AG04450 (cell line): ENCODE results near the gene NRAP. TPM values are rescaled to one million over a fixed set of nuclear protein-coding genes. Genes with fewer than 3 reads are reported as not detected.

Source experiments
- CTCF ChIA-PET: fragments of 300-600, 350-600 bp; formaldehyde crosslinking; extraction: SDS; loops from one replicate; lab custom pipeline; 2022; ENCODE audit warnings: antibody characterized with exemption, inconsistent platforms; lab: Charles Lee
- POLR2A ChIA-PET: fragments of 350-600 bp; formaldehyde crosslinking; extraction: SDS; loops from one replicate; lab custom pipeline; 2021; ENCODE audit warnings: antibody characterized with exemption, inconsistent platforms; lab: Yijun Ruan, JAX
- DNase-seq: peaks from one replicate; pipeline ENCODE4 v3.0.0-alpha.2; 2011; ENCODE audit warnings: low read depth, low spot score
- H3K27ac ChIP-seq: one replicate; pipeline ENCODE4 v1.5.1; 2012; ENCODE audit warnings: low read depth, low read length, control low read depth
- H3K27me3 ChIP-seq: one replicate; pipeline ENCODE4 v1.6.0; 2012; ENCODE audit warnings: low read length; ENCODE audit not compliant: control insufficient read depth, insufficient read depth
- H3K4me3 ChIP-seq: 2 replicates; pipeline ENCODE4 v1.5.1; 2011; ENCODE audit warnings: mild to moderate bottlenecking, low read depth, low read length, control low read depth
- H3K9me3 ChIP-seq: 2 replicates; pipeline ENCODE4 v1.5.1; 2012; ENCODE audit warnings: low read length; ENCODE audit not compliant: control insufficient read depth, insufficient read depth
- polyA plus RNA-seq: library from polyadenylated mRNA; depleted of rRNA; stranded (reverse); fragments of >200 nt; gene quantifications from 2 replicates; pipeline ENCODE4 v1.2.3, GENCODE V29; 2011
- TF ChIP-seq, protein P1 (sequence below): IDR thresholded peaks from 2 replicates; pipeline ENCODE4 v1.5.1; 2011; ENCODE audit warnings: low read depth, low read length, control low read depth, inconsistent platforms

The NRAP gene
- polyA plus RNA-seq, 1 experiment, result not detected

DNA sequence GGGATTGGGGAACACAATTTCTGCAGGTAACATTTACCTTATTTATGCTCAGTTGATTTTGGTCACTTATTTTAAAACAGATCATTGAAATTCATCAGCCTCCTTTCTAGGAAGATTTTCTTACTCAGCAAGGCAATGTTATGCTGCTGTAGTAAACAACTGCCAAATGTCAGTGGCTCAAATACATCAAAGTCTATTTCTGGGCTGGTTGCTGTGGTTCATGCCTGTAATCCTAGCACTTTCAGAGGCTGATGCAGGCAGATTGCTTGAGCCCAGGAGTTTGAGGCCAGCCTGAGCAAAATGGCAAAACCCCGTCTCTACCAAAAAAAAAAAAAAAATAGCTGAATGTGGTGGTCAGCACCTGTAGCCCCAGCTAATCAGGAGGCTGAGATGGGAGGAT lies 85.1 kb downstream of the NRAP start:
- H3K4me3 ChIP-seq, result no peak overlapping the region
- no peak for DNase-seq
- no peak overlapping the region for H3K27ac ChIP-seq
- no peaks in the 10 kb centered on the region for H3K27me3 ChIP-seq
- H3K9me3 ChIP-seq, result no peaks in the 10 kb centered on the region
- CTCF ChIA-PET, result no interaction called here
- POLR2A ChIA-PET, result no interaction called here
- TF ChIP-seq, protein P1, sequence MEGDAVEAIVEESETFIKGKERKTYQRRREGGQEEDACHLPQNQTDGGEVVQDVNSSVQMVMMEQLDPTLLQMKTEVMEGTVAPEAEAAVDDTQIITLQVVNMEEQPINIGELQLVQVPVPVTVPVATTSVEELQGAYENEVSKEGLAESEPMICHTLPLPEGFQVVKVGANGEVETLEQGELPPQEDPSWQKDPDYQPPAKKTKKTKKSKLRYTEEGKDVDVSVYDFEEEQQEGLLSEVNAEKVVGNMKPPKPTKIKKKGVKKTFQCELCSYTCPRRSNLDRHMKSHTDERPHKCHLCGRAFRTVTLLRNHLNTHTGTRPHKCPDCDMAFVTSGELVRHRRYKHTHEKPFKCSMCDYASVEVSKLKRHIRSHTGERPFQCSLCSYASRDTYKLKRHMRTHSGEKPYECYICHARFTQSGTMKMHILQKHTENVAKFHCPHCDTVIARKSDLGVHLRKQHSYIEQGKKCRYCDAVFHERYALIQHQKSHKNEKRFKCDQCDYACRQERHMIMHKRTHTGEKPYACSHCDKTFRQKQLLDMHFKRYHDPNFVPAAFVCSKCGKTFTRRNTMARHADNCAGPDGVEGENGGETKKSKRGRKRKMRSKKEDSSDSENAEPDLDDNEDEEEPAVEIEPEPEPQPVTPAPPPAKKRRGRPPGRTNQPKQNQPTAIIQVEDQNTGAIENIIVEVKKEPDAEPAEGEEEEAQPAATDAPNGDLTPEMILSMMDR, result no peak

DNA sequence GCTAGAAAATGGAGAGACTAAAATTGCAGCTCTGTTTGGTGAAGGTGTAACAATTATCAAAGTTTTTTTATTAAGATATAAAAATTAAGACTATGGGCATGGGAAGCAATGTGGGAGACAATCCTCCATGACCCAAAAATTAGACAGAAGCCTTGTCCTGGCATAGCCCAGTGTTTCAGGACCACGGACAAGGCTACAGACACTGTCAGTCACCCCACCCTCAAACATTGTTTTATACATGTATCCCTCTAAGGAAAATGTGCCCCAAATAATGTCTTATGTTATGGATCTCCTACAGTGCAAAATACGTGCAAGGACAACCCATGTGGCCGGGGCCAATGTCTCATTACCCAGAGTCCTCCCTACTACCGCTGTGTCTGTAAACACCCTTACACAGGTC lies 87.0 kb downstream of the NRAP start:
- Histone ChIP-seq H3K27me3 (no peaks in the 10 kb centered on the region), H3K4me3 (no peak overlapping the region), H3K9me3 (no peaks in the 10 kb centered on the region), H3K27ac (no peak overlapping the region)
- CTCF ChIA-PET, result no interaction called here
- TF ChIP-seq, protein P1, result no peak
- POLR2A ChIA-PET, result no interaction called here
- DNase-seq, result no peak

DNA sequence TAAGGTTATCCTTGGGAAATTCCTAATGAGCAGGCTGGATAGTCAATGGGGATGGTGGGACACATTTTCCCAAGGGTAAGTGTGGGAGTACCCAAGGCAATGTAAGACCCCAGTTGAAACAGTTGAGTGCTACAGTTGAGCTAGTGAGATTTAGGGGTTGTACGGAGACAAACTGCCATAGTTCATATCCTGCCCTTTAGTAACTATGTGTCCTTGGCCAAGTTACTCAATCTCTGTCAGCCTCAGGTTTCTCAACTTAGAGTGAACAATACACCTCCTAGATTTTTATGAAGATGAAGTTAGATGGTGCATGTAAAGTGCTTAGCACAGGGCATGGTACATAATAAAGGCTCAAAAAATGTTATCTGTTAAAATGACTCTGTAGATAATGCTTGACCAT lies 90.5 kb downstream of the NRAP start:
- no peaks in the 10 kb centered on the region for H3K9me3 ChIP-seq
- no peak overlapping the region for H3K27ac ChIP-seq
- DNase-seq, result no peak
- H3K4me3 ChIP-seq, result no peak overlapping the region
- ChIA-PET POLR2A (no interaction called here), CTCF (interaction anchor here (0.8 to 1.5 kb wide), 2 partner anchors 10 kb away, joined by 4 to 8 read pairs; no protein-coding TSS in a partner anchor)
- TF ChIP-seq, protein P1, result no peak
- no peaks in the 10 kb centered on the region for H3K27me3 ChIP-seq

DNA sequence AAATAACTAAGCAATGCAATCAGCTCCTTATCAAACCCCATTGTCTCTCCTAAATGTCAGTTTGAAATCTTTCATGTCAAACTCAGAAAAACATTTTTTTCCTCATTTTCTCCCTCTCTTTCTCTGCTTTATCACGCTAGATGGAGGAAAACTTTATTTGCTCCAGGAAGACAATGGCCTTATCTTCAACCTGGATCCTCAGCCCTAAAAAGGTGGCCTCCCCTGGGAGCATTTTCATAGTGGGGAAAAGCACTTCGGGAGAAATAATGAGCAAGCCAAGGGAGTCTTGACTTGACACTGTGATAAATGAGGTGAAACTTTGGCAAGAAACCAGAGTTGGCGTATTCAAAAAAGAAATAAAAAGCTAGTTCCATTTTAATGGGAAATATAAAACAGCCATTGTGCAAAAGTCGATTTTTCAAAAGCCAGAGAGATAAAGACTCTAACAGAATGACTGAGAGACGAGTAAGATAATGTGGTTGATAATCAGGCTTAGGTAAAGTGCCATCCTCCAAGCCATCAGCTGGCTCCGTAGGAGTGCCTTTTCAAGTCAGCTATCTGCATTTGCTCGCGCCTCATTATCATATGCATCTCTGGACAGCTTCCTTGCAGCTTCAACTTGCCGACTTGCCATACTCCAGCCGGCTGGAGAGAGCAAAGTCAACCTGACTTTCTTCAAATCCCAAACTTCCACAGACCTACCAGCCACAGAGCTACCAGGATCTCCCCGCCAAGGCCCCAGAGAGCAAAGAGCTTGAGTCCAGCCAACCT lies 91.1 kb downstream of the NRAP start:
- CTCF ChIA-PET, result interaction anchor here (1.5 kb wide), 1 partner anchor 10 kb away, joined by 8 read pairs; no protein-coding TSS in a partner anchor
- Histone ChIP-seq H3K27ac (no peak overlapping the region), H3K27me3 (no peaks in the 10 kb centered on the region), H3K4me3 (no peak overlapping the region), H3K9me3 (no peaks in the 10 kb centered on the region)
- POLR2A ChIA-PET, result no interaction called here
- DNase-seq, result no peak
- TF ChIP-seq, protein P1, result no peak

DNA sequence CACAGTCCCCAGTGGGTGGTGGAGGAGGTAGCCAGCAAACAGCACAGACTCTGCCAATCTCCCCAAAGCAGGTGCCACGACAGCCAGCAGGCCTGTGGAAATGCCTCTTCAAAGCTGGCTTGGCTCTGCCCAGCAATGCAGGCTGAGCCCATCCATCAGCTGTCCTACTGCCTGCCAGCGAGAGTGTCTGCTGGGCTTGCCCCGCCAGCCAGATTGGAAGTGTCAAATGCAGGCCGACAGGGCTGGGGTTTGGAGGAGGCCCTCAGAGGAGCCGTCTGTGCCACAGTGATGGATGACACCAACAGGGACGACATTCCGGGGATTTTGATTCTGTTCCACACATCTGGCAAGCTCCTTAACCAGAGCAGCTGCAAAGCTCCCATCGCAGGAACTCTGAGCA lies 94.3 kb downstream of the NRAP start:
- no peak for DNase-seq
- no peak overlapping the region for H3K27ac ChIP-seq
- no peaks in the 10 kb centered on the region for H3K9me3 ChIP-seq
- ChIA-PET POLR2A (no interaction called here), CTCF (no interaction called here)
- no peak overlapping the region for H3K4me3 ChIP-seq
- TF ChIP-seq, protein P1, result no peak
- no peaks in the 10 kb centered on the region for H3K27me3 ChIP-seq
